ENCODE measurements around the gene PIGT.

- TF ChIP-seq CTCF (IDR thresholded peaks at IDR 0.05; ENCODE audit: borderline replicate concordance, extremely low read depth, low read length, poor library complexity, severe bottlenecking) (peak; percentile 70), EZH2 (IDR thresholded peaks at IDR 0.05; ENCODE audit: borderline replicate concordance, low read depth, low read length, severe bottlenecking) (no peak)
Measured at GRCh38 chr20:45445805-45446562, 30.0 kb downstream of the PIGT start.

Measured in DND-41 (cell line).